GM13976 (cell line): ENCODE measurements around the gene POLA1.
"Not testable (repeated sequence)": the region's sequence is repeated elsewhere in the genome, so short reads cannot be mapped to it uniquely, and the experiment has no call there.

Source experiments
- DNase-seq: peaks from one replicate; pipeline ENCODE4 v3.0.0; 2012; ENCODE audit warnings: low spot score
- in situ Hi-C: fragments of 300-500 bp; cut with MboI; formaldehyde crosslinking; loops from one replicate; pipeline ENCODE4 v1.12.0; 2022; ENCODE audit warnings: low sequenced_read_pairs, mixed read lengths, inconsistent platforms; ENCODE audit not compliant: unreplicated experiment
- TF ChIP-seq, protein P1 (sequence below): IDR thresholded peaks from 2 replicates; pipeline ENCODE4 v1.5.1; 2012; ENCODE audit warnings: borderline replicate concordance, mild to moderate bottlenecking; ENCODE audit not compliant: insufficient read depth; ENCODE audit errors: extremely low read depth, missing control alignments, control extremely low read depth

The POLA1 gene

DNA sequence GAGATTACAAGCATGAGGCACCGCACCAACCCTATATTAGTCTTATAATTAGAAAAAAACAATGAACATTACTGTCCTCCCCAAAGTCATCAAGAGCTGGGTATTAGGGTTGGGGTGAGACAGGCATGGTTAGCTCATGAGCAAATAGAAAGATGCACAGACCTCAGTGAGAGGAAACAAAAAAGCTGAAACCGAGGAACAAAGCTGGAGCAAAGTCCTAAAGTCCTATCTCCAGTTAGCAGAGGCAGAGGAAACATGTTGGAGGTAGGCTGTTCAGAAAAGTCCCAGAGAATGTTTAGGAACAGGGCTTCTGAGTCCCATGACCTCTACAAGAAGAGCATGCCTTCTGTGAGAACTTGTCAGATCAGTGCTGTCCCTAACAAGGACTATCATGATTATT lies 41.9 kb upstream of the POLA1 start:
- TF ChIP-seq, protein P1, sequence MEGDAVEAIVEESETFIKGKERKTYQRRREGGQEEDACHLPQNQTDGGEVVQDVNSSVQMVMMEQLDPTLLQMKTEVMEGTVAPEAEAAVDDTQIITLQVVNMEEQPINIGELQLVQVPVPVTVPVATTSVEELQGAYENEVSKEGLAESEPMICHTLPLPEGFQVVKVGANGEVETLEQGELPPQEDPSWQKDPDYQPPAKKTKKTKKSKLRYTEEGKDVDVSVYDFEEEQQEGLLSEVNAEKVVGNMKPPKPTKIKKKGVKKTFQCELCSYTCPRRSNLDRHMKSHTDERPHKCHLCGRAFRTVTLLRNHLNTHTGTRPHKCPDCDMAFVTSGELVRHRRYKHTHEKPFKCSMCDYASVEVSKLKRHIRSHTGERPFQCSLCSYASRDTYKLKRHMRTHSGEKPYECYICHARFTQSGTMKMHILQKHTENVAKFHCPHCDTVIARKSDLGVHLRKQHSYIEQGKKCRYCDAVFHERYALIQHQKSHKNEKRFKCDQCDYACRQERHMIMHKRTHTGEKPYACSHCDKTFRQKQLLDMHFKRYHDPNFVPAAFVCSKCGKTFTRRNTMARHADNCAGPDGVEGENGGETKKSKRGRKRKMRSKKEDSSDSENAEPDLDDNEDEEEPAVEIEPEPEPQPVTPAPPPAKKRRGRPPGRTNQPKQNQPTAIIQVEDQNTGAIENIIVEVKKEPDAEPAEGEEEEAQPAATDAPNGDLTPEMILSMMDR: no peak
- DNase-seq: no peak
- in situ Hi-C loops: no loop called here

DNA sequence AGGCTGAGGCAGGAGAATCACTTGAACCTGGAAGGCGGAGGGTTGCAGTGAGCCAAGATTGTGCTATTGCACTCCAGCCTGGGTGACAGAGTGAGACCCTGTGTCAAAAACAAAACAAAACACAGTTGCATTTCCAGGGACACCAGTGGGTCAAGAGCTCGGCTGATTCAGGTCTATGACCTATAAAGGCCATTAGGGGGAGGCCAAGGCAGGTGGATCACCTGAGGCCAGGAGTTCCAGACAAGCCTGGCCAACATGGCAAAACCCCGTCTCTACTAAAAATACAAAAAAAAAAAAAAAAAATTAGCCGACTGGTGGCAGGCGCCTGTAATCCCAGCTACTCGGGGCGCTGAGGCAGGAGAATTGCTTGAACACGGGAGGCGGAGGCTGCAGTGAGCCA lies 38.0 kb upstream of the POLA1 start:
- in situ Hi-C loops, DNase-seq: not testable (repeated sequence)

DNA sequence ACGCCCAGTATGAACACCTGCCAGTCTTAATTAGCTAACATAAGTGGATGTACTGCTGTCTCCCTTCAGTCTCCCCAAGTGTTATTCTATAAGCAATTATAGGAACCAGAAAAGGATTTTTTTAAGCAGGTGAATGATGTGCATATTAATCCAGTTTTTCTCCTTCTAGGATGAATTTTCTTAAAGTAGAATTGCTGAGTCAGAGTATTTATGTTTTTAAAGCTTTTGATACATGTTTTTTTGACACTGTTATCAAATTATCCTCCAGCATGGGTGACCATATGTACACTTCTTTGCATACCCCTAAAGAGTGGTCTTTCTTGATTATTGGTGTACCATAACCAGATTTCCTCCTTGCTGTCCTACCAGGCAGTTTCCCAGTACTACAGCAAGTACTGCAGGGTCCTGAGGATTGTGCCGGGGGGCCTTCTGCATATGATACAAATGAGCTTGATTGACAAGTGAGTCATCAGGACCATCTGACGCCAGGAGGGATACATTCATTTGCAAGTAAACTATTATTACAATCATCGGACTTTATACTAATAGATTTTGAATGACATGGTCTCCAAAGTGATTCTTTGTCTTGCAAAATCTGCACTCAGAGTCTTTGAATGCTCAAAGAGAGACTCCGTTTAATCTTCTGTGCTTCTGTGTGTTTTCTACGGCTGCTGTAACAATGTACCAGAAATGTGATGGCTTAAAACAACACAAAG lies 35.9 kb upstream of the POLA1 start:
- TF ChIP-seq, protein P1: no peak
- DNase-seq: no peak
- in situ Hi-C loops: no loop called here

DNA sequence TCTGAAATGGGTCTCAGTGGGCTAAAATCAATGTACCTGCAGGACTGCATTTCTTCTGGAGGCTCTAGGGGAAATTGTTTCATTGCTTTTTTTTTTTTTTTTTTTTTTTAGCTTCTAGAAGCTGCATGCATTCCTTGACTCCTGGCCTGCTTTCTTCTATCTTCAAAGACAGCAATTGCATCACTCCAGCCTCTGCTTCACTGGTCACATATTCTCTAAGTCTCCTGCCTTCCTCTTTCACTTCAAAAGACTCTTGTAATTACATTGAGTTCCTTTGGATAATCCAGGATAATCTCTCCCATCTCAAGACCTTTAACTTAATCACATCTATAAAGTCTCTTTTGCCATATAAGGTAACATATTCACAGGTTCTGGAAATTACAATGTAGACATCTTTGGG lies 35.3 kb upstream of the POLA1 start:
- in situ Hi-C loops: no loop called here
- TF ChIP-seq, protein P1: no peak
- DNase-seq: no peak

DNA sequence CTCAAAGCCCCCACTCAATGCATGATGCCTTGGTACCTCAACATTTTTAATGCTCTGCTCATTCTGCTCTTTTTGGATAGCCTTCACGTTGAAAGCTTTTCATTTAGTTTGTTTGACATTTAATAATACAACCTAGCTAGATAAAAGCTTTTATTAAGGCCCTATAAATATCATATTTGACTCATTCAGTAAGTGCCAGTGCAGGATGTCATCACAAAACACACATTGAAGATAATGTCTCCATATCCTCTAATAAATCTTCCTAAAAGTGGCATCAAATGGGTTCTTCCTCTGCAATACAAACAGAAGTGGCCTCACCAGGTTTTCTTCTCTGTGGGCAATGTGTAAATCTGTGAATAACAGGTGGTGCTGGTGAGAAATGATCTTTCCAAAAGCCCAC lies 34.6 kb upstream of the POLA1 start:
- DNase-seq: no peak
- in situ Hi-C loops: no loop called here
- TF ChIP-seq, protein P1: no peak

DNA sequence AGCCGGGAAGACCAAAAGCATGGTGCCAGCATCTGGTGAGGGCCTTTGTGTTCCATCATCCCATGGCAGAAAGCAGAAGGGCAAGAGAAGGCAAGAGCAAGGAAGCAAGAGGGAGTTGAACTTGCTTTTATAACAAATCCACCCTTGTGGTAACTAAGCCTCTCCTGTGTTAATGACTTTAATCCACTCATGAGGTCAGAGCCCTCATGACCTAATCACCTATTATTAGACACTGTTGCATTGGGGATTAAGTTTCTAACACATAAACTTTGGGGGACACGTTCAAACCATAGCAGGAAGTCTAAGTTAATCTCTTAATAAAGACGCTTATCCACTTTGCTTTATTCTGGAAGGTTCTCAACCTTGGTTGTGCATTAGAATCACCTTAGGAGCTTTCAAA lies 34.1 kb upstream of the POLA1 start:
- in situ Hi-C loops: no loop called here
- TF ChIP-seq, protein P1: no peak

DNA sequence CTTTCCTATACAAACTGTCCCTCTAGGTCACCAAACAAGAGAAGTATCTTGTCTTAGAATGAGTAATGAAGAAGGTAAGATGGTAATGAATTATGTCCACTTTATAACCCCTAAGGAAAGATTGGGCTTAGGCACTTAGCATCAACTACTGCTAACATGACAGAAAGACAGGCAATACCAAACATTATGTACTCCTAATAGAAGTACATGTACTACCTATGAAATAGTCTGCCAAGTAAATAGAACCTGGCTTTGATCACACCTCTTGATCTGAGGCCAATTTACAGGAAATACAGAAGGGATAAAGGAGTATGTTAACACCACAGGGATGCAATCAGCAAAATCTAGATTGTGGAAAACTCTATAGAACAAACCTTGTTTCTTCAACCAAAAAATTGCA lies 32.4 kb upstream of the POLA1 start:
- in situ Hi-C loops: no loop called here
- DNase-seq: no peak
- TF ChIP-seq, protein P1: no peak

More for the DNA sequence above, 34.1 kb upstream of the POLA1 start:
- DNase-seq: no peak
